IMR-90 (cell line): ENCODE data around the gene ESPL1. TPM values are rescaled to one million over a fixed set of nuclear protein-coding genes. Genes with fewer than 3 reads are reported as not detected.

Source experiments
- ATAC-seq: fragments of 200-7000 bp; cut with Tn5 transposase; 2 replicates; pipeline ENCODE4 v1.9.1; 2020; ENCODE audit warnings: low read depth, mild to moderate bottlenecking, moderate library complexity
- BruUV-seq: library from RNA; stranded (reverse); fragments of 400-500 nt; replicated peaks from 2 replicates; lab custom pipeline; 2021; lab: Mats Ljungman, UMichigan
- CTCF ChIA-PET: fragments of 300-600 bp; formaldehyde crosslinking; extraction: SDS; loops from one replicate; lab custom pipeline; 2021; ENCODE audit warnings: antibody characterized with exemption; lab: Yijun Ruan, JAX
- POLR2A ChIA-PET: fragments of 300-600 bp; sonication (Branson Sonifier 250); formaldehyde crosslinking; loops from one replicate; lab custom pipeline; 2022; ENCODE audit warnings: antibody characterized with exemption; ENCODE audit not compliant: unreplicated experiment; lab: Charles Lee
- DNase-seq: peaks from one replicate; pipeline ENCODE4 v3.0.0; 2013
- H2AFZ ChIP-seq: replicated peaks from 2 replicates; pipeline ENCODE3; 2013; ENCODE audit warnings: low read length, mild to moderate bottlenecking; ENCODE audit not compliant: poor library complexity
- H2AK5ac ChIP-seq: 2 replicates; pipeline ENCODE4 v1.6.1; 2013; ENCODE audit warnings: low read depth, low read length, inconsistent platforms
- H2AK9ac ChIP-seq: replicated peaks from 2 replicates; pipeline ENCODE3; 2013; ENCODE audit warnings: mild to moderate bottlenecking, low read depth, low read length, moderate library complexity; ENCODE audit not compliant: poor library complexity
- H2BK120ac ChIP-seq: 2 replicates; pipeline ENCODE4 v1.6.1; 2013; ENCODE audit warnings: low read depth, low read length, inconsistent platforms
- H2BK15ac ChIP-seq: 3 replicates; pipeline ENCODE4 v1.6.1; 2013; ENCODE audit warnings: low read depth, low read length, inconsistent platforms
- H2BK20ac ChIP-seq: 2 replicates; pipeline ENCODE4 v1.6.1; 2013; ENCODE audit warnings: low read depth, mild to moderate bottlenecking, inconsistent platforms, low read length, moderate library complexity
- H2BK5ac ChIP-seq: 2 replicates; pipeline ENCODE4 v1.6.1; 2013; ENCODE audit warnings: mild to moderate bottlenecking, low read depth, low read length, inconsistent platforms; ENCODE audit not compliant: poor library complexity, severe bottlenecking
- H3K14ac ChIP-seq: replicated peaks from 2 replicates; pipeline ENCODE4 v1.6.1; 2013; ENCODE audit warnings: low read depth, low read length, inconsistent platforms
- H3K18ac ChIP-seq: 2 replicates; pipeline ENCODE4 v1.6.1; 2013; ENCODE audit warnings: low read depth, low read length, control low read depth
- H3K23ac ChIP-seq: 2 replicates; pipeline ENCODE4 v1.6.1; 2013; ENCODE audit warnings: low read depth, low read length, inconsistent platforms
- H3K27ac ChIP-seq: 2 replicates; pipeline ENCODE4 v1.5.1; 2013; ENCODE audit warnings: mild to moderate bottlenecking, control low read depth, low read length; ENCODE audit not compliant: insufficient read depth
- H3K27me3 ChIP-seq: 2 replicates; pipeline ENCODE4 v1.6.1; 2013; ENCODE audit warnings: low read length; ENCODE audit not compliant: control insufficient read depth, insufficient read depth
- H3K36me3 ChIP-seq: 2 replicates; pipeline ENCODE4 v1.6.1; 2013; ENCODE audit warnings: low read length, mixed read lengths; ENCODE audit not compliant: control insufficient read depth, insufficient read depth
- H3K4ac ChIP-seq: 2 replicates; pipeline ENCODE4 v1.6.1; 2013; ENCODE audit warnings: low read depth, low read length, inconsistent platforms
- H3K4me1 ChIP-seq: 2 replicates; pipeline ENCODE4 v1.6.1; 2013; ENCODE audit warnings: low read length, mixed read lengths; ENCODE audit not compliant: control insufficient read depth, insufficient read depth
- H3K4me2 ChIP-seq: 2 replicates; pipeline ENCODE4 v1.6.1; 2013; ENCODE audit warnings: low read depth, mild to moderate bottlenecking, control low read depth, low read length, moderate library complexity
- H3K4me3 ChIP-seq: 2 replicates; pipeline ENCODE4 v1.5.1; 2013; ENCODE audit warnings: low read depth, mild to moderate bottlenecking, control low read depth, low read length, moderate library complexity; ENCODE audit not compliant: insufficient read depth
- H3K56ac ChIP-seq: 2 replicates; pipeline ENCODE4 v1.6.1; 2013; ENCODE audit warnings: low read length, inconsistent platforms; ENCODE audit not compliant: insufficient read depth; ENCODE audit errors: extremely low read depth
- H3K79me1 ChIP-seq, 2 experiments: 2 replicates each; pipeline ENCODE4 v1.6.1; 2013; ENCODE audit warnings: low read length in 2 of 2, inconsistent platforms in 1 of 2, low read depth in 1 of 2
- H3K9ac ChIP-seq: 2 replicates; pipeline ENCODE4 v1.6.1; 2013; ENCODE audit warnings: low read depth, low read length, control low read depth
- H3K9me1 ChIP-seq: 2 replicates; pipeline ENCODE4 v1.6.1; 2013; ENCODE audit warnings: low read length, inconsistent platforms; ENCODE audit not compliant: insufficient read depth
- H3K9me3 ChIP-seq: 2 replicates; pipeline ENCODE4 v1.6.1; 2013; ENCODE audit warnings: low read length; ENCODE audit not compliant: control insufficient read depth, insufficient read depth
- H4K20me1 ChIP-seq: 2 replicates; pipeline ENCODE4 v1.6.1; 2013; ENCODE audit warnings: low read length, inconsistent platforms; ENCODE audit not compliant: insufficient read depth
- H4K5ac ChIP-seq: 2 replicates; pipeline ENCODE4 v1.6.1; 2013; ENCODE audit warnings: mild to moderate bottlenecking, low read depth, low read length, control low read depth
- H4K8ac ChIP-seq, 2 experiments: 2 replicates each; pipeline ENCODE4 v1.6.1; 2013; ENCODE audit warnings: low read depth in 2 of 2, low read length in 2 of 2, control low read depth in 1 of 2, inconsistent platforms in 1 of 2
- H4K91ac ChIP-seq: 2 replicates; pipeline ENCODE4 v1.6.1; 2013; ENCODE audit warnings: low read depth, low read length, inconsistent platforms; ENCODE audit not compliant: insufficient read depth
- BHLHE40 ChIP-seq: fragments of 150-350 bp; IDR thresholded peaks from 2 replicates; pipeline ENCODE4 v1.6.1; 2016; ENCODE audit warnings: mild to moderate bottlenecking, low read depth, low read length
- MAFK ChIP-seq: IDR thresholded peaks from 2 replicates; pipeline ENCODE4 v1.6.1; 2012; ENCODE audit warnings: low read depth, low read length, improper control_type of control experiment
- MAZ ChIP-seq: IDR thresholded peaks from 2 replicates; pipeline ENCODE4 v1.6.1; 2012; ENCODE audit warnings: low read depth, mild to moderate bottlenecking, low read length, improper control_type of control experiment, moderate library complexity, borderline replicate concordance
- RCOR1 ChIP-seq: IDR thresholded peaks from 2 replicates; pipeline ENCODE4 v1.6.1; 2012; ENCODE audit warnings: mild to moderate bottlenecking, low read length, improper control_type of control experiment; ENCODE audit not compliant: insufficient replicate concordance
- SMC3 ChIP-seq: fragments of 150-350 bp; IDR thresholded peaks from 2 replicates; pipeline ENCODE4 v1.6.1; 2016; ENCODE audit warnings: low read depth, mild to moderate bottlenecking, antibody characterized with exemption, low read length, moderate library complexity
- WGBS, 2 experiments: methylation state at CpG; one replicate each; pipeline versions ENCODE4 v1.1.5 to v1.1.7; 2013; ENCODE audit warnings: missing lambda C conversion rate in 2 of 2; ENCODE audit not compliant: insufficient read length in 1 of 2; ENCODE audit errors: extremely low coverage in 2 of 2; 5-methylcytosine and 5-hydroxymethylcytosine counted together
- dilution Hi-C: fragments of 300-500 bp; cut with HindIII; formaldehyde crosslinking; loops from one replicate; pipeline ENCODE4 v1.14.3; 2018; ENCODE audit warnings: low sequenced_read_pairs; ENCODE audit not compliant: unreplicated experiment
- in situ Hi-C: fragments of 300-500 bp; cut with MboI; formaldehyde crosslinking; loops from 3 replicates; pipeline ENCODE4 v1.14.3; 2019; ENCODE audit warnings: low sequenced_read_pairs, inconsistent platforms, mixed read lengths
- intact Hi-C: fragments of 100-400 bp; cut with micrococcal nuclease; formaldehyde crosslinking; loops from 2 replicates; pipeline ENCODE4 v1.10.0; 2022
- polyA plus RNA-seq, 3 experiments: library from polyadenylated mRNA; depleted of rRNA; stranded (reverse); fragments of >200 nt; gene quantifications; 2 replicates each; pipeline ENCODE4 v1.2.3, GENCODE V29; 2012; ENCODE audit warnings: low replicate concordance in 1 of 3
- total RNA-seq: library from RNA; depleted of rRNA; stranded (reverse); fragments of >200 nt; gene quantifications from 2 replicates; pipeline ENCODE4 v1.2.3, GENCODE V29; 2012
- TF ChIP-seq, protein P1 (sequence below): fragments of 150-350 bp; IDR thresholded peaks from 2 replicates; pipeline ENCODE4 v1.6.1; 2017; ENCODE audit warnings: mild to moderate bottlenecking, antibody characterized with exemption, low read length, low read depth

ESPL1 gene
- total and polyA plus RNA-seq, 2 of the 4 experiments (the other 2 are of a cell fraction), result 6.5 to 9.2 TPM

DNA sequence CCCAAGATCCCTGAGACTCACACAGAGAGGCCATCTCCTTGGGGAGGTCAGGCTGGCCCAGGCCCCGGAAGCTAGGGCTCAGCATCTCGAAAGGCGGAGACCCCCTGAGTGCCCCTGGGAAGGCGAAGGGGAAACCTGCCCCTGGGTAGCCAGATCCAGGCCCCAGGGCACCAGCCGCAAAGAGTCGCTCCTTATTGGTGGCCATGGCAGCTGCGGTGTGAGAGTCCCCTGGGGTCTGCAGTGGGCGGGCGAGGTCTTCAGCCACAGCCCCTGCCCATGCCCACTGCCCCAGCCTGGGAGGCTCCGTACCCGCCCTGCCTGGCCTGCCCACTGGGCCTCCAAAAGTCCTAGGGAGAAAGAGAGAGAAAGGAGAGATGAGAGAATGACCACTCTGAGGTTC, 40.8 kb upstream of the ESPL1 start:
- H3K27ac ChIP-seq, result no peak overlapping the region
- no peaks in the 10 kb centered on the region for H3K9me3 ChIP-seq
- no peak overlapping the region for H2AK9ac ChIP-seq
- no peak overlapping the region for H2BK15ac ChIP-seq
- no peak overlapping the region for H3K23ac ChIP-seq
- H3K9ac ChIP-seq, result no peak overlapping the region
- POLR2A ChIA-PET, result no interaction called here
- in situ Hi-C loops, result no loop called here
- H3K4me3 ChIP-seq, result no peak overlapping the region
- peaks cover 4% of the 10 kb centered on the region; the same call in 1 of the 2 replicates for H3K36me3 ChIP-seq
- 76% methylated on average over 3 of the region's 11 CpGs; no CpG with 5 or more reads in 1 of the 2 experiments for WGBS, 2 experiments
- H3K27me3 ChIP-seq, result no peaks in the 10 kb centered on the region
- peaks cover 32% of the 10 kb centered on the region for H3K4me1 ChIP-seq
- BruUV-seq, result no TSS peak
- H3K18ac ChIP-seq, result no peak overlapping the region
- H4K8ac ChIP-seq, result no peak overlapping the region
- no peak for ATAC-seq
- H4K20me1 ChIP-seq, result no peaks in the 10 kb centered on the region
- intact Hi-C loops, result no loop called here
- no peak overlapping the region for H3K4ac ChIP-seq
- dilution Hi-C loops, result no loop called here
- peaks cover 5 to 47% of the 10 kb centered on the region in 2 experiments; a peak in 3 of 4 replicates for H3K79me1 ChIP-seq
- no peak overlapping the region for H3K4me2 ChIP-seq
- no peak overlapping the region for H4K5ac ChIP-seq
- no peak overlapping the region for H3K14ac ChIP-seq
- TF ChIP-seq BHLHE40 (no peak), MAFK (no peak), SMC3 (no peak), RCOR1 (no peak), MAZ (no peak)
- TF ChIP-seq, protein P1, sequence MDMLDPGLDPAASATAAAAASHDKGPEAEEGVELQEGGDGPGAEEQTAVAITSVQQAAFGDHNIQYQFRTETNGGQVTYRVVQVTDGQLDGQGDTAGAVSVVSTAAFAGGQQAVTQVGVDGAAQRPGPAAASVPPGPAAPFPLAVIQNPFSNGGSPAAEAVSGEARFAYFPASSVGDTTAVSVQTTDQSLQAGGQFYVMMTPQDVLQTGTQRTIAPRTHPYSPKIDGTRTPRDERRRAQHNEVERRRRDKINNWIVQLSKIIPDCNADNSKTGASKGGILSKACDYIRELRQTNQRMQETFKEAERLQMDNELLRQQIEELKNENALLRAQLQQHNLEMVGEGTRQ, result no peak
- no peak overlapping the region for H3K56ac ChIP-seq
- no peak overlapping the region for H2BK20ac ChIP-seq
- no peak overlapping the region for H2AK5ac ChIP-seq
- peaks cover 30% of the 10 kb centered on the region for H3K9me1 ChIP-seq
- H2AFZ ChIP-seq, result no peak overlapping the region
- CTCF ChIA-PET, result no interaction called here
- no peak for DNase-seq
- no peak overlapping the region for H2BK5ac ChIP-seq
- H2BK120ac ChIP-seq, result no peak overlapping the region
- no peak overlapping the region for H4K91ac ChIP-seq
